HEK293T (cell line): ENCODE measurements around the gene CHD3.
"Not testable (repeated sequence)": the region's sequence is repeated elsewhere in the genome, so short reads cannot be mapped to it uniquely, and the experiment has no call there.

Experiments used
- CTCF ChIA-PET: fragments of 350-600 bp; formaldehyde crosslinking; extraction: SDS; loops from one replicate; lab custom pipeline; 2021; ENCODE audit warnings: antibody characterized with exemption, inconsistent platforms; lab: Yijun Ruan, JAX
- POLR2A ChIA-PET: fragments of 350-600 bp; formaldehyde crosslinking; extraction: SDS; loops from one replicate; lab custom pipeline; 2020; ENCODE audit warnings: antibody characterized with exemption, inconsistent platforms; lab: Yijun Ruan, JAX
- DNase-seq: peaks from one replicate; pipeline ENCODE4 v3.0.0; 2012; ENCODE audit warnings: mixed read lengths; ENCODE audit errors: extremely low spot score
- ARNT ChIP-seq: fragments of 450-650 bp; IDR thresholded peaks from 2 replicates; pipeline ENCODE4 v1.6.1; 2017; ENCODE audit warnings: mild to moderate bottlenecking
- BHLHE40 ChIP-seq: fragments of 450-650 bp; IDR thresholded peaks from 2 replicates; pipeline ENCODE4 v1.6.1; 2016; ENCODE audit warnings: mild to moderate bottlenecking, moderate library complexity, borderline replicate concordance
- CTBP1 ChIP-seq: fragments of 450-650 bp; IDR thresholded peaks from 2 replicates; pipeline ENCODE4 v1.6.1; 2016; ENCODE audit warnings: borderline replicate concordance
- ELF4 ChIP-seq: fragments of 450-650 bp; IDR thresholded peaks from 2 replicates; pipeline ENCODE4 v1.6.1; 2017; ENCODE audit warnings: antibody characterized with exemption
- FOXA1 ChIP-seq: fragments of 450-650 bp; IDR thresholded peaks from 2 replicates; pipeline ENCODE4 v1.6.1; 2016; ENCODE audit warnings: mild to moderate bottlenecking
- FOXK2 ChIP-seq: fragments of 450-650 bp; IDR thresholded peaks from 2 replicates; pipeline ENCODE4 v1.6.1; 2016; ENCODE audit warnings: mild to moderate bottlenecking
- FOXM1 ChIP-seq: fragments of 450-650 bp; IDR thresholded peaks from 2 replicates; pipeline ENCODE4 v1.6.1; 2017; ENCODE audit warnings: mild to moderate bottlenecking, borderline replicate concordance
- HDGF ChIP-seq: fragments of 450-650 bp; IDR thresholded peaks from 2 replicates; pipeline ENCODE4 v1.6.1; 2017; ENCODE audit warnings: antibody characterized with exemption, borderline replicate concordance
- L3MBTL2 ChIP-seq: fragments of 450-650 bp; conservative IDR thresholded peaks from 2 replicates; pipeline ENCODE4 v1.6.1; 2016; ENCODE audit warnings: mild to moderate bottlenecking
- LEF1 ChIP-seq: fragments of 450-650 bp; IDR thresholded peaks from 2 replicates; pipeline ENCODE4 v1.6.1; 2017; ENCODE audit warnings: mild to moderate bottlenecking, borderline replicate concordance
- NFRKB ChIP-seq: fragments of 450-650 bp; IDR thresholded peaks from 2 replicates; pipeline ENCODE4 v1.6.1; 2016; ENCODE audit warnings: mild to moderate bottlenecking, moderate library complexity
- PKNOX1 ChIP-seq: fragments of 450-650 bp; IDR thresholded peaks from 2 replicates; pipeline ENCODE4 v1.6.1; 2016
- SP1 ChIP-seq: fragments of 450-650 bp; IDR thresholded peaks from 2 replicates; pipeline ENCODE4 v1.6.1; 2017
- SUZ12 ChIP-seq: fragments of 450-650 bp; IDR thresholded peaks from 2 replicates; pipeline ENCODE4 v1.6.1; 2016; ENCODE audit warnings: mild to moderate bottlenecking
- TARDBP ChIP-seq: fragments of 450-650 bp; IDR thresholded peaks from 2 replicates; pipeline ENCODE4 v1.6.1; 2016
- ZNF384 ChIP-seq: fragments of 450-650 bp; IDR thresholded peaks from 2 replicates; pipeline ENCODE4 v1.6.1; 2016

Gene CHD3

GRCh38 chr17:7947651-7948050 is 59.1 kb downstream of the CHD3 start:
- CTCF ChIA-PET = interaction anchor here (1.2 kb wide), 1 partner anchor 14 kb away, joined by 4 read pairs; no protein-coding TSS in a partner anchor
- POLR2A ChIA-PET = interaction anchor here (5.7 kb wide), 1 partner anchor 15 kb away, joined by 48 read pairs; the partner anchor contains the start of genes CNTROB and TRAPPC1
- no peak for TF ChIP-seq LEF1
- TF ChIP-seq NFRKB = no peak
- no peak for TF ChIP-seq ZNF384
- TF ChIP-seq L3MBTL2 = no peak
- DNase-seq = no peak

- DNase-seq = no peak
- TF ChIP-seq ELF4 = no peak
- TF ChIP-seq LEF1 = no peak
- TF ChIP-seq FOXA1 = no peak
- TF ChIP-seq PKNOX1 = no peak
- no peak for TF ChIP-seq SP1
- no peak for TF ChIP-seq ARNT
- no peak for TF ChIP-seq ZNF384
- no peak for TF ChIP-seq SUZ12
- TF ChIP-seq HDGF = no peak
- no peak for TF ChIP-seq FOXM1
- TF ChIP-seq FOXK2 = no peak
- no peak for TF ChIP-seq TARDBP
- ChIA-PET CTCF (no interaction called here), POLR2A (no interaction called here)
These were observed 62.0 kb downstream of the CHD3 start for GRCh38 chr17:7950578-7950977.

- ChIA-PET CTCF (no interaction called here), POLR2A (no interaction called here)
- TF ChIP-seq PKNOX1 = no peak
- no peak for TF ChIP-seq FOXA1
- TF ChIP-seq HDGF = no peak
- no peak for TF ChIP-seq NFRKB
- no peak for TF ChIP-seq L3MBTL2
- TF ChIP-seq FOXM1 = no peak
- TF ChIP-seq CTBP1 = no peak
- no peak for TF ChIP-seq SP1
- TF ChIP-seq ELF4 = no peak
- TF ChIP-seq TARDBP = no peak
- no peak for TF ChIP-seq FOXK2
- no peak for TF ChIP-seq LEF1
- no peak for TF ChIP-seq SUZ12
- no peak for TF ChIP-seq BHLHE40
- no peak for TF ChIP-seq ZNF384
- DNase-seq = no peak
These were observed 62.7 kb downstream of the CHD3 start for GRCh38 chr17:7951143-7951792.

GRCh38 chr17:7953266-7953665 is 64.7 kb downstream of the CHD3 start:
- not testable (repeated sequence) for DNase-seq
- ChIA-PET CTCF (interaction anchor here (0.6 kb wide), 1 partner anchor 13 kb away, joined by 3 read pairs; no protein-coding TSS in a partner anchor), POLR2A (interaction anchor here (1.4 kb wide), 1 partner anchor 20 kb away, joined by 5 read pairs; no protein-coding TSS in a partner anchor)

GRCh38 chr17:7955414-7956227 is 67.0 kb downstream of the CHD3 start:
- TF ChIP-seq CTBP1 (no peak), HDGF (no peak), FOXA1 (no peak), TARDBP (no peak), BHLHE40 (no peak), ARNT (no peak), L3MBTL2 (no peak), SP1 (no peak), FOXK2 (no peak), PKNOX1 (no peak), FOXM1 (no peak), NFRKB (no peak), ELF4 (no peak), SUZ12 (no peak), LEF1 (no peak), ZNF384 (no peak)
- CTCF ChIA-PET = no interaction called here
- POLR2A ChIA-PET = interaction anchor here (1.2 kb wide), 1 partner anchor 24 kb away, joined by 3 read pairs; the partner anchor contains the start of genes CNTROB and TRAPPC1
- DNase-seq = no peak
